DLD1 (cell line): ENCODE measurements around the gene PSMD2.

Source experiments
- in situ Hi-C: cut with HindIII; loops from 2 replicates; pipeline ENCODE4 v1.10.0; 2017; ENCODE audit warnings: low sequenced_read_pairs

The PSMD2 gene

GRCh38 chr3:184354121-184354728 is 55.2 kb downstream of the PSMD2 start:
- in situ Hi-C loops: loop anchor here (25.0 kb wide), 1 partner anchor 183 kb away; no protein-coding TSS in a partner anchor

GRCh38 chr3:184354754-184355153 is 55.7 kb downstream of the PSMD2 start:
- in situ Hi-C loops: loop anchor here (25.0 kb wide), 1 partner anchor 183 kb away; no protein-coding TSS in a partner anchor

GRCh38 chr3:184355261-184356040 is 56.4 kb downstream of the PSMD2 start:
- in situ Hi-C loops: loop anchor here (25.0 kb wide), 1 partner anchor 182 kb away; no protein-coding TSS in a partner anchor

GRCh38 chr3:184357248-184358123 is 58.4 kb downstream of the PSMD2 start:
- in situ Hi-C loops: loop anchor here (25.0 kb wide), 1 partner anchor 180 kb away; no protein-coding TSS in a partner anchor

- in situ Hi-C loops: loop anchor here (25.0 kb wide), 1 partner anchor 179 kb away; no protein-coding TSS in a partner anchor
Measured at GRCh38 chr3:184358124-184358767, 59.2 kb downstream of the PSMD2 start.
